H9 (cell line): ENCODE results near the gene THOP1. TPM values are rescaled to one million over a fixed set of nuclear protein-coding genes. Genes with fewer than 3 reads are reported as not detected.
A peak's percentile ranks its signal among the peaks of the same experiment; 100 is the strongest.

Experiments used
- DNase-seq: peaks from one replicate; pipeline ENCODE4 v3.0.0-alpha.2; 2017
- H2AFZ ChIP-seq: one replicate; pipeline ENCODE4 v1.6.1; 2013; ENCODE audit warnings: mild to moderate bottlenecking, low read length, control low read depth, moderate library complexity
- H2AK5ac ChIP-seq: 2 replicates; pipeline ENCODE4 v1.6.1; 2013; ENCODE audit warnings: low read length, control low read depth, mixed read lengths; ENCODE audit not compliant: insufficient read length
- H2BK120ac ChIP-seq: one replicate; pipeline ENCODE4 v1.6.1; 2013; ENCODE audit warnings: low read depth, mild to moderate bottlenecking, low read length, control low read depth, inconsistent platforms; ENCODE audit not compliant: poor library complexity, severe bottlenecking
- H2BK12ac ChIP-seq: 2 replicates; pipeline ENCODE4 v1.6.1; 2013; ENCODE audit warnings: low read length, control low read depth, mixed read lengths, low read depth; ENCODE audit not compliant: insufficient read length
- H2BK15ac ChIP-seq: 2 replicates; pipeline ENCODE4 v1.6.1; 2013; ENCODE audit warnings: low read depth, low read length, control low read depth
- H2BK20ac ChIP-seq: one replicate; pipeline ENCODE4 v1.6.1; 2013; ENCODE audit warnings: low read depth, mild to moderate bottlenecking, low read length, control low read depth, inconsistent platforms; ENCODE audit not compliant: poor library complexity, severe bottlenecking
- H2BK5ac ChIP-seq: 2 replicates; pipeline ENCODE4 v1.6.1; 2013; ENCODE audit warnings: low read length, control low read depth, mixed read lengths; ENCODE audit not compliant: insufficient read length
- H3K14ac ChIP-seq: 2 replicates; pipeline ENCODE4 v1.6.1; 2013; ENCODE audit warnings: low read length, control low read depth; ENCODE audit not compliant: insufficient read depth
- H3K18ac ChIP-seq: 2 replicates; pipeline ENCODE4 v1.6.1; 2013; ENCODE audit warnings: low read depth, mild to moderate bottlenecking, mixed read lengths, low read length, control low read depth; ENCODE audit not compliant: insufficient read length
- H3K23ac ChIP-seq: 2 replicates; pipeline ENCODE4 v1.6.1; 2013; ENCODE audit warnings: low read length, control low read depth, mixed read lengths, low read depth; ENCODE audit not compliant: insufficient read length
- H3K23me2 ChIP-seq: 2 replicates; pipeline ENCODE4 v1.6.1; 2013; ENCODE audit warnings: low read depth, mild to moderate bottlenecking, mixed read lengths, low read length, control low read depth; ENCODE audit not compliant: insufficient read length, poor library complexity, severe bottlenecking
- H3K27ac ChIP-seq: 2 replicates; pipeline ENCODE4 v1.5.1; 2013; ENCODE audit warnings: low read length, control low read depth, mixed read lengths, low read depth; ENCODE audit not compliant: insufficient read length
- H3K27me3 ChIP-seq: 2 replicates; pipeline ENCODE4 v1.6.1; 2013; ENCODE audit warnings: low read length, control low read depth, inconsistent platforms; ENCODE audit not compliant: insufficient read depth
- H3K4ac ChIP-seq: 2 replicates; pipeline ENCODE4 v1.6.1; 2013; ENCODE audit warnings: low read depth, mild to moderate bottlenecking, control low read depth, inconsistent platforms, low read length, moderate library complexity
- H3K4me1 ChIP-seq: 2 replicates; pipeline ENCODE4 v1.6.1; 2013; ENCODE audit warnings: low read length, control low read depth, inconsistent platforms; ENCODE audit not compliant: insufficient read depth
- H3K4me2 ChIP-seq: 2 replicates; pipeline ENCODE4 v1.6.1; 2013; ENCODE audit warnings: low read length, control low read depth, mixed read lengths; ENCODE audit not compliant: insufficient read length, insufficient read depth
- H3K56ac ChIP-seq: 2 replicates; pipeline ENCODE4 v1.6.1; 2013; ENCODE audit warnings: low read depth, mild to moderate bottlenecking, mixed read lengths, low read length, control low read depth; ENCODE audit not compliant: insufficient read length
- H3K79me1 ChIP-seq: 2 replicates; pipeline ENCODE4 v1.6.1; 2013; ENCODE audit warnings: low read depth, mild to moderate bottlenecking, moderate library complexity, low read length, control low read depth, inconsistent platforms; ENCODE audit not compliant: insufficient read depth, poor library complexity, severe bottlenecking
- H3K79me2 ChIP-seq: 2 replicates; pipeline ENCODE4 v1.6.1; 2013; ENCODE audit warnings: low read length, control low read depth, inconsistent platforms; ENCODE audit not compliant: insufficient read depth
- H3K9ac ChIP-seq: 2 replicates; pipeline ENCODE4 v1.6.1; 2013; ENCODE audit warnings: low read length, control low read depth, mixed read lengths; ENCODE audit not compliant: insufficient read length; ENCODE audit errors: extremely low read depth
- H3K9me3 ChIP-seq: one replicate; pipeline ENCODE4 v1.6.1; 2013; ENCODE audit warnings: low read depth, low read length, inconsistent platforms; ENCODE audit not compliant: control insufficient read depth
- H3T11ph ChIP-seq: one replicate; pipeline ENCODE4 v1.6.1; 2013; ENCODE audit warnings: mild to moderate bottlenecking, low read length, control low read depth, inconsistent platforms
- H4K20me1 ChIP-seq: one replicate; pipeline ENCODE4 v1.6.1; 2013; ENCODE audit not compliant: control insufficient read depth, insufficient read length, insufficient read depth
- H4K5ac ChIP-seq: 2 replicates; pipeline ENCODE4 v1.6.1; 2013; ENCODE audit warnings: low read depth, mild to moderate bottlenecking, mixed read lengths, low read length, control low read depth; ENCODE audit not compliant: insufficient read length
- H4K8ac ChIP-seq: replicated peaks from 2 replicates; pipeline ENCODE4 v1.6.1; 2013; ENCODE audit warnings: low read length, control low read depth, mixed read lengths, low read depth; ENCODE audit not compliant: insufficient read length
- H4K91ac ChIP-seq: 2 replicates; pipeline ENCODE4 v1.6.1; 2013; ENCODE audit warnings: low read depth, mild to moderate bottlenecking, moderate library complexity, mixed read lengths, low read length, control low read depth; ENCODE audit not compliant: insufficient read length
- H3K27ac Mint-ChIP-seq, 3 experiments: 2 replicates in 2 of 3; 3 replicates in 1 of 3; pipeline ENCODE4 v1.8.0; 2020 to 2021; ENCODE audit warnings: mixed read lengths in 3 of 3, mild to moderate bottlenecking in 1 of 3, moderate library complexity in 1 of 3
- H3K27me3 Mint-ChIP-seq: 2 replicates; pipeline ENCODE4 v1.8.0; 2021; ENCODE audit warnings: low read depth, mild to moderate bottlenecking, moderate library complexity, mixed read lengths
- H3K36me3 Mint-ChIP-seq, 3 experiments: 2 replicates in 2 of 3; 3 replicates in 1 of 3; pipeline ENCODE4 v1.8.0; 2020 to 2021; ENCODE audit warnings: low read depth in 3 of 3, mixed read lengths in 3 of 3; ENCODE audit not compliant: insufficient read depth in 1 of 3
- H3K4me1 Mint-ChIP-seq, 2 experiments: 2 replicates each; pipeline ENCODE4 v1.8.0; 2020; ENCODE audit warnings: mixed read lengths in 2 of 2
- H3K4me3 Mint-ChIP-seq, 2 experiments: 2 replicates in 1 of 2; 3 replicates in 1 of 2; pipeline ENCODE4 v1.8.0; 2020 to 2021; ENCODE audit warnings: mild to moderate bottlenecking in 2 of 2, mixed read lengths in 2 of 2, moderate library complexity in 1 of 2
- H3K9me3 Mint-ChIP-seq, 2 experiments: 2 replicates in 1 of 2; 3 replicates in 1 of 2; pipeline ENCODE4 v1.8.0; 2020; ENCODE audit warnings: mild to moderate bottlenecking in 2 of 2, mixed read lengths in 2 of 2, moderate library complexity in 1 of 2
- WGBS: extraction: QIAGEN DNeasy Blood & Tissue Kit; methylation state at CpG from one replicate; pipeline ENCODE4 v1.1.7; 2013; ENCODE audit warnings: missing lambda C conversion rate, low lambda C conversion rate, mixed read lengths; ENCODE audit not compliant: insufficient read length; ENCODE audit errors: extremely low coverage; 5-methylcytosine and 5-hydroxymethylcytosine counted together
- long read RNA-seq: library from polyadenylated mRNA; unstranded; transcript quantifications from one replicate; pipeline ENCODE4 v2.0.0, GENCODE V29; 2020
- total RNA-seq: library from RNA; stranded (reverse); gene quantifications from 2 replicates; pipeline ENCODE4 v1.2.1, GENCODE V29; 2021
- TF ChIP-seq, protein P1 (sequence below): fragments of 200-600 bp; sonication (generic); conservative IDR thresholded peaks from 3 replicates; pipeline ENCODE4 v1.8.0; 2021; ENCODE audit warnings: antibody characterized with exemption, mild to moderate bottlenecking

Gene THOP1
- 150 and 153 TPM in 2 replicates for total RNA-seq
- long read RNA-seq, full-length matches to known transcripts = 282 of 377 reads
- long read RNA-seq, partial matches to known transcripts = 15 of 377 reads
- long read RNA-seq, other reads (novel, unspliced or antisense) = 80 of 377 reads

DNA sequence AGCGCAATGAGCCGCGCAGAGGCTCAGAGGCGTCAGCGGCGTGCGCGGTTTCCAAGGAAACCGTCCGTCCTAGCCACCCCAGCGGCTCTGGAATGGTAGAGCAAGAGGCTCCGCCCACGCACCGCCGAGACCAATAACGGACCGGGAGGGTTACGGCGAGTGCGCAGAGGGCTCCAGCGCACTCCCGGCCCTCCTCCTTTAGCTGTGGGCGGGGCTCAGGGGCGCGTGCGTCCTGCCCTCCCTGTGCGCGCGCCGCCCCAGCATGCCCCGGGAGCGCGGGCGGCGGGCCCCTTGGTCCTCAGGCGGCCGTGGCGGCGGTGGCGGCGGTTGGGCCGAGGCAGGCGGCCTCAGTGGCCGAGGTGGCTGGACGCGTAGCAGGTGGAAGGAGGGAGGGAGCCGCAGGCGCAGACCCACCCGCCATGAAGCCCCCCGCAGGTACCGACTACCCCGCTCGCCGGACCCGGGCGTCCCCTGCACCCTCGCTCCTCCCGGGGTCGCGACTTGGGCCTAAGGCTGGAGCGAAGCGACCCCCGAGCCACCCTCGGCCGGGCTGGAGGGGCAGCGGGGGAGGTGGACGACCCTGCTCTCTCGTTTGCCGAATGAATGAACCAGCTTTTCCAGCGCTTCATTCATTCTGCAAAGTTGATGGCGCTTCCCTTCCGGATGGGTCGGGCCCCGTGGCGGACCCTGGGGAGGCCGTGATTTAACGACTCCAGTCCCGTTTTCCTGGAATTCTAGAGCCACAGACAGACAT lies at the start of gene THOP1:
Gene THOP1, plus strand, starts transcription at position 260 of the 754 bp plus-strand sequence. Its CDS starts 160 bp downstream, at position 420.
- H2AK5ac ChIP-seq = no peak within 1 kb of the TSS
- H3K27ac ChIP-seq = no peak within 1 kb of the TSS
- peaks cover 11% of the 10 kb centered on the region for H3K23me2 ChIP-seq
- peaks cover 37% of the 10 kb centered on the region for H3K79me2 ChIP-seq
- peaks cover 13% of the 10 kb centered on the region for H3K79me1 ChIP-seq
- no peak within 1 kb of the TSS for H2AFZ ChIP-seq
- H2BK12ac ChIP-seq = no peak within 1 kb of the TSS
- no peaks in the 10 kb centered on the region; the same call in 1 of the 2 replicates for H3K27me3 Mint-ChIP-seq
- no peak within 1 kb of the TSS for H3T11ph ChIP-seq
- no peak within 1 kb of the TSS for H4K5ac ChIP-seq
- H3K4me2 ChIP-seq = peak within 1 kb of the TSS; percentile 93
- H4K91ac ChIP-seq = no peak within 1 kb of the TSS
- TF ChIP-seq, protein P1, sequence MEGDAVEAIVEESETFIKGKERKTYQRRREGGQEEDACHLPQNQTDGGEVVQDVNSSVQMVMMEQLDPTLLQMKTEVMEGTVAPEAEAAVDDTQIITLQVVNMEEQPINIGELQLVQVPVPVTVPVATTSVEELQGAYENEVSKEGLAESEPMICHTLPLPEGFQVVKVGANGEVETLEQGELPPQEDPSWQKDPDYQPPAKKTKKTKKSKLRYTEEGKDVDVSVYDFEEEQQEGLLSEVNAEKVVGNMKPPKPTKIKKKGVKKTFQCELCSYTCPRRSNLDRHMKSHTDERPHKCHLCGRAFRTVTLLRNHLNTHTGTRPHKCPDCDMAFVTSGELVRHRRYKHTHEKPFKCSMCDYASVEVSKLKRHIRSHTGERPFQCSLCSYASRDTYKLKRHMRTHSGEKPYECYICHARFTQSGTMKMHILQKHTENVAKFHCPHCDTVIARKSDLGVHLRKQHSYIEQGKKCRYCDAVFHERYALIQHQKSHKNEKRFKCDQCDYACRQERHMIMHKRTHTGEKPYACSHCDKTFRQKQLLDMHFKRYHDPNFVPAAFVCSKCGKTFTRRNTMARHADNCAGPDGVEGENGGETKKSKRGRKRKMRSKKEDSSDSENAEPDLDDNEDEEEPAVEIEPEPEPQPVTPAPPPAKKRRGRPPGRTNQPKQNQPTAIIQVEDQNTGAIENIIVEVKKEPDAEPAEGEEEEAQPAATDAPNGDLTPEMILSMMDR = no peak
- WGBS = no CpG with 5 or more reads among the region's 78 CpGs
- no peak within 1 kb of the TSS for H2BK5ac ChIP-seq
- H3K56ac ChIP-seq = no peak within 1 kb of the TSS
- H3K27ac Mint-ChIP-seq = peak within 1 kb of the TSS; percentile 28 to 94 (median 91); a peak in 5 of 7 replicates
- H2BK20ac ChIP-seq = no peak within 1 kb of the TSS
- H4K20me1 ChIP-seq = no peaks in the 10 kb centered on the region
- no peak within 1 kb of the TSS for H2BK15ac ChIP-seq
- H3K4me3 Mint-ChIP-seq = peak within 1 kb of the TSS; percentile 85 to 95
- H3K4ac ChIP-seq = no peak within 1 kb of the TSS
- H3K27me3 ChIP-seq = no peaks in the 10 kb centered on the region
- peaks cover 17 to 41% (median 37%) of the 10 kb centered on the region in 3 experiments for H3K36me3 Mint-ChIP-seq
- no peak within 1 kb of the TSS for H3K23ac ChIP-seq
- no peaks in the 10 kb centered on the region for H3K4me1 ChIP-seq
- peaks cover 0 to 4% of the 10 kb centered on the region in 2 experiments; a peak in 1 of 5 replicates for H3K9me3 Mint-ChIP-seq
- peak within 1 kb of the TSS; percentile 88 for H3K14ac ChIP-seq
- peak within 1 kb of the TSS; percentile 61 for H3K18ac ChIP-seq
- H4K8ac ChIP-seq = no peak within 1 kb of the TSS
- H3K9ac ChIP-seq = peak within 1 kb of the TSS; percentile 89
- H3K9me3 ChIP-seq = no peaks in the 10 kb centered on the region
- DNase-seq = peak; percentile 99
- peaks cover 14 to 32% of the 10 kb centered on the region in 2 experiments for H3K4me1 Mint-ChIP-seq
- H2BK120ac ChIP-seq = no peak within 1 kb of the TSS
